ENCODE measurements around the gene HS3ST4.

DNA sequence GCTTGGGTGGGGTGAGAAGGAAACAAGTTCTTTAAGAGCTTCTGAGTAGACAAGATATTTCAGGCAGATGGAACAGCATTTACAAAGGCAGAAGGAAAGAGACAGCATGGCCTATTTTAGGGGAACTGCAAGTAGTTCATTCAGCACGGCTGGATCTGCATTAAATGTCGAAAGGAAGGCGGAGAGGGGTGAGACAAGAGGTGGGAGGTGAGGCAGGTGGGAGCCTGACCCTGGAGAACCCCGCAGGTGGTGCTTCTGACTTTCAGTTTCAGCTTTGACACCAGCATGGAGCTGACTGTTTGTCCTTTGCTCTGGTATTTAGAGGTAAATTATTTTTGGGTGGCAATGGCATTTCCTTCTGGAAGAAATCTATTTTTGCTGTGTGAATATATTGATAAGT, 194.8 kb downstream of the HS3ST4 start:
- TF ChIP-seq, protein P1, sequence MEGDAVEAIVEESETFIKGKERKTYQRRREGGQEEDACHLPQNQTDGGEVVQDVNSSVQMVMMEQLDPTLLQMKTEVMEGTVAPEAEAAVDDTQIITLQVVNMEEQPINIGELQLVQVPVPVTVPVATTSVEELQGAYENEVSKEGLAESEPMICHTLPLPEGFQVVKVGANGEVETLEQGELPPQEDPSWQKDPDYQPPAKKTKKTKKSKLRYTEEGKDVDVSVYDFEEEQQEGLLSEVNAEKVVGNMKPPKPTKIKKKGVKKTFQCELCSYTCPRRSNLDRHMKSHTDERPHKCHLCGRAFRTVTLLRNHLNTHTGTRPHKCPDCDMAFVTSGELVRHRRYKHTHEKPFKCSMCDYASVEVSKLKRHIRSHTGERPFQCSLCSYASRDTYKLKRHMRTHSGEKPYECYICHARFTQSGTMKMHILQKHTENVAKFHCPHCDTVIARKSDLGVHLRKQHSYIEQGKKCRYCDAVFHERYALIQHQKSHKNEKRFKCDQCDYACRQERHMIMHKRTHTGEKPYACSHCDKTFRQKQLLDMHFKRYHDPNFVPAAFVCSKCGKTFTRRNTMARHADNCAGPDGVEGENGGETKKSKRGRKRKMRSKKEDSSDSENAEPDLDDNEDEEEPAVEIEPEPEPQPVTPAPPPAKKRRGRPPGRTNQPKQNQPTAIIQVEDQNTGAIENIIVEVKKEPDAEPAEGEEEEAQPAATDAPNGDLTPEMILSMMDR (IDR thresholded peaks at IDR 0.05): no peak
- no peak for TF ChIP-seq POLR2AphosphoS5 (IDR thresholded peaks at IDR 0.05; ENCODE audit: low read depth, low read length)

Measured in Panc1 (cell line).